ENCODE measurements around the gene ATP2C2. TPM values are rescaled to one million over a fixed set of nuclear protein-coding genes. Genes with fewer than 3 reads are reported as not detected.

ATP2C2 gene
- total RNA-seq, 1 experiment from 2014 or later: 4.0 TPM

DNA sequence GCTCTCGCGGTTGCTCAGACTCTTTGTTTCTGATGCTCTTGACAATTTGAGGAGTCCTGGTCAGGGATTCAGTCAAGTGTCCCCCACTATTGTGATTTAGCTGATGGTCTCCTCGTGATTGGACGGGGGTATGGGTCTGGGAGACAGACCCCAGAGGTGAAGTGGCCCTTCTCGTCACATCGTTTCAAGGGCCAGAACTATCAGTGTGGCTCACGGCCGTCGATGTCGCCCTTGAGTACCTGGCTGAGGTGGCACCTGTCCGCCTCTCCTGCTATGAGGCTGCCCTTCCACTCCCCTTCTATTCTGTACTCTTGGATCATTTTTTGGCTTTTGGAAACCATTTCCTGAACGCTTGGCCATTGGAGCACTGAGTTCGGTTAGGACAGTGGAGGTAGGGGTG, 143.5 kb downstream of the ATP2C2 start:
- Histone ChIP-seq H4K5ac (ENCODE audit: insufficient read length, low read depth, low read length) (no peak overlapping the region), H3K23ac (ENCODE audit: insufficient read length, low read depth, low read length) (no peak overlapping the region), H3T11ph (ENCODE audit: low read length) (no peak overlapping the region), H2BK12ac (ENCODE audit: insufficient read length, low read depth, low read length) (no peak overlapping the region), H2BK120ac (ENCODE audit: low read depth, low read length, poor library complexity, severe bottlenecking) (no peak overlapping the region), H3K27ac (ENCODE audit: insufficient read length, low read depth, low read length) (no peak overlapping the region), H2BK5ac (ENCODE audit: insufficient read length, low read length) (no peak overlapping the region), H3K4me1 (ENCODE audit: insufficient read depth, low read length) (no peaks in the 10 kb centered on the region; the same call in 1 of the 2 replicates), H3K79me2 (ENCODE audit: insufficient read depth, low read length) (no peaks in the 10 kb centered on the region), H3K4ac (ENCODE audit: low read depth, low read length) (no peak overlapping the region), H2BK15ac (ENCODE audit: low read depth, low read length) (no peak overlapping the region), H2AFZ (ENCODE audit: low read length) (no peak overlapping the region), H3K27me3 (ENCODE audit: insufficient read depth, low read length) (no peaks in the 10 kb centered on the region), H2AK5ac (ENCODE audit: insufficient read length, low read length) (no peak overlapping the region), H3K4me2 (ENCODE audit: insufficient read depth, insufficient read length, low read length) (no peak overlapping the region), H4K91ac (ENCODE audit: insufficient read length, low read depth, low read length) (no peak overlapping the region), H4K20me1 (ENCODE audit: control insufficient read depth, insufficient read depth, insufficient read length) (no peaks in the 10 kb centered on the region), H3K56ac (ENCODE audit: insufficient read length, low read depth, low read length) (no peak overlapping the region), H3K18ac (ENCODE audit: insufficient read length, low read depth, low read length) (peak overlapping the region; percentile 13), H3K23me2 (ENCODE audit: insufficient read length, low read depth, low read length, poor library complexity, severe bottlenecking) (no peaks in the 10 kb centered on the region), H3K14ac (ENCODE audit: insufficient read depth, low read length) (no peak overlapping the region), H4K8ac (replicated peaks; ENCODE audit: insufficient read length, low read depth, low read length) (no peak overlapping the region), H3K79me1 (ENCODE audit: insufficient read depth, low read depth, low read length, poor library complexity, severe bottlenecking) (no peaks in the 10 kb centered on the region), H3K9me3 (ENCODE audit: control insufficient read depth, low read depth, low read length) (no peaks in the 10 kb centered on the region), H2BK20ac (ENCODE audit: low read depth, low read length, poor library complexity, severe bottlenecking) (no peak overlapping the region), H3K9ac (ENCODE audit: extremely low read depth, insufficient read length, low read length) (no peak overlapping the region)
- TF ChIP-seq, protein P1, sequence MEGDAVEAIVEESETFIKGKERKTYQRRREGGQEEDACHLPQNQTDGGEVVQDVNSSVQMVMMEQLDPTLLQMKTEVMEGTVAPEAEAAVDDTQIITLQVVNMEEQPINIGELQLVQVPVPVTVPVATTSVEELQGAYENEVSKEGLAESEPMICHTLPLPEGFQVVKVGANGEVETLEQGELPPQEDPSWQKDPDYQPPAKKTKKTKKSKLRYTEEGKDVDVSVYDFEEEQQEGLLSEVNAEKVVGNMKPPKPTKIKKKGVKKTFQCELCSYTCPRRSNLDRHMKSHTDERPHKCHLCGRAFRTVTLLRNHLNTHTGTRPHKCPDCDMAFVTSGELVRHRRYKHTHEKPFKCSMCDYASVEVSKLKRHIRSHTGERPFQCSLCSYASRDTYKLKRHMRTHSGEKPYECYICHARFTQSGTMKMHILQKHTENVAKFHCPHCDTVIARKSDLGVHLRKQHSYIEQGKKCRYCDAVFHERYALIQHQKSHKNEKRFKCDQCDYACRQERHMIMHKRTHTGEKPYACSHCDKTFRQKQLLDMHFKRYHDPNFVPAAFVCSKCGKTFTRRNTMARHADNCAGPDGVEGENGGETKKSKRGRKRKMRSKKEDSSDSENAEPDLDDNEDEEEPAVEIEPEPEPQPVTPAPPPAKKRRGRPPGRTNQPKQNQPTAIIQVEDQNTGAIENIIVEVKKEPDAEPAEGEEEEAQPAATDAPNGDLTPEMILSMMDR (conservative IDR thresholded peaks at IDR 0.05): no peak
- Mint-ChIP-seq H3K4me1 (peaks cover 28 to 37% of the 10 kb centered on the region in 2 experiments), H3K9me3 (no peaks in the 10 kb centered on the region; a peak in 1 of 5 replicates), H3K4me3 (no peak overlapping the region), H3K27me3 (ENCODE audit: low read depth) (peaks cover 2% of the 10 kb centered on the region), H3K36me3 (ENCODE audit: insufficient read depth in 1 of 3, low read depth in 3 of 3) (no peaks in the 10 kb centered on the region), H3K27ac (no peak overlapping the region)
- no peak for DNase-seq
- WGBS (ENCODE audit: extremely low coverage, insufficient read length, low lambda C conversion rate): no CpG with 5 or more reads among the region's 13 CpGs

Data from H9 (cell line).